Tibial nerve (tissue), 3 donors: ENCODE data around the gene RHOT1.

Experiments
- CTCF ChIP-seq, 5 experiments: fragments of 200-600 bp in 3 of 5; fragments of 450-650 bp in 2 of 5; sonication (generic) in 3 of 5; IDR thresholded peaks; one replicate each; pipeline ENCODE4 v1.5.1; 2016 to 2019; ENCODE audit warnings: antibody characterized with exemption in 5 of 5, mild to moderate bottlenecking in 3 of 5, moderate library complexity in 2 of 5
- POLR2A ChIP-seq, 2 donors: fragments of 450-650 bp; IDR thresholded peaks; one replicate each; pipeline ENCODE4 v1.6.1; 2017; ENCODE audit warnings: antibody characterized with exemption in 2 of 2, mild to moderate bottlenecking in 2 of 2, moderate library complexity in 2 of 2

- TF ChIP-seq POLR2A (IDR thresholded peaks at IDR 0.05) (no peak), CTCF (IDR thresholded peaks at IDR 0.05) (no peak)
Measured at GRCh38 chr17:32249475-32249874, 107.2 kb downstream of the RHOT1 start.
